GM19463 (cell line): ENCODE results near the gene HRG.
"Not testable (repeated sequence)": the region's sequence is repeated elsewhere in the genome, so short reads cannot be mapped to it uniquely, and the experiment has no call there.

Experiments
- ATAC-seq: cut with Tn5 transposase; IDR thresholded peaks from one replicate; pipeline ENCODE4 v1.9.1; 2021; ENCODE audit warnings: mild to moderate bottlenecking, moderate library complexity; ENCODE audit not compliant: unreplicated experiment

HRG gene

GRCh38 chr3:186665625-186666188 lies at the start of gene HRG:
Gene HRG, plus strand, starts transcription at chr3:186666014. Its CDS starts 18 bp downstream, at chr3:186666032.
- ATAC-seq: no peak

- ATAC-seq: no peak
Observed at GRCh38 chr3:186616299-186616617, 49.6 kb upstream of the HRG start.

- ATAC-seq: peak; percentile 98
Observed at GRCh38 chr3:186617036-186617946, 48.5 kb upstream of the HRG start.

- no peak for ATAC-seq
Observed at GRCh38 chr3:186618318-186618938, 47.4 kb upstream of the HRG start.

GRCh38 chr3:186619787-186620212 lies 46.0 kb upstream of the HRG start:
- ATAC-seq: no peak

- no peak for ATAC-seq
Observed at GRCh38 chr3:186620213-186621092, 45.4 kb upstream of the HRG start.

GRCh38 chr3:186621894-186622650 lies 43.7 kb upstream of the HRG start:
- ATAC-seq: no peak

- no peak for ATAC-seq
Observed at GRCh38 chr3:186622651-186623310, 43.0 kb upstream of the HRG start.

GRCh38 chr3:186624598-186624997 lies 41.2 kb upstream of the HRG start:
- no peak for ATAC-seq

GRCh38 chr3:186625600-186626042 lies 40.2 kb upstream of the HRG start:
- no peak for ATAC-seq

- ATAC-seq: no peak
Observed at GRCh38 chr3:186626254-186626847, 39.5 kb upstream of the HRG start.

- no peak for ATAC-seq
Observed at GRCh38 chr3:186627852-186628414, 37.9 kb upstream of the HRG start.

- ATAC-seq: no peak
Observed at GRCh38 chr3:186628756-186629155, 37.1 kb upstream of the HRG start.

- ATAC-seq: no peak
Observed at GRCh38 chr3:186630950-186631641, 34.7 kb upstream of the HRG start.

GRCh38 chr3:186633481-186633880 lies 32.3 kb upstream of the HRG start:
- no peak for ATAC-seq

GRCh38 chr3:186634207-186634606 lies 31.6 kb upstream of the HRG start:
- ATAC-seq: not testable (repeated sequence)

GRCh38 chr3:186635532-186635931 lies 30.3 kb upstream of the HRG start:
- ATAC-seq: no peak

- ATAC-seq: no peak
Observed at GRCh38 chr3:186636536-186636935, 29.3 kb upstream of the HRG start.
